ENCODE data around the gene RBM38. TPM values are rescaled to one million over a fixed set of nuclear protein-coding genes. Genes with fewer than 3 reads are reported as not detected.
"Not testable (repeated sequence)": the region's sequence is repeated elsewhere in the genome, so short reads cannot be mapped to it uniquely, and the experiment has no call there.

The RBM38 gene
- total RNA-seq, 4 donors from 2014 or later = 9.1 to 21.0 (median 13.3) TPM

DNA sequence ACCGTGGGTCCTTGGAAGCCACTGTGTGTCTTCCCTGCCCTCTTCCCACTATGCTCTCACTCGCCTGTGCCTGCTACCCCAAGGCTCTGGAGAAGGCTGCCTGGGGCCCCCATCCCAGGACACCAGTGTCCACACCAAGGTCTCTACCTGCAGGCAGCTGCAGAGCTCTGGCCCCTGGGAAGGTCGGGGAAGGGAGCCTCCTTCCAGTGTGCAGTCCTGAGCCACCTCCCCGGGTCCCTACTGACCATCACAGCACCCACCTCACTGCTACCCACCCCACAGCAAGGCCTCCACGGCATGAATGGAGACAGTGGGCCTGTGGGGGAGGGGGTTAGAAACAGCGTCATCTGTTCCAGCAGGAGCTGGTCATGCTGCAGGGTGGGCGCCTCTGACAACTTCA, 35.6 kb downstream of the RBM38 start:
- H3K9me3 ChIP-seq = no peaks in the 10 kb centered on the region
- H3K27ac ChIP-seq = no peak overlapping the region
- intact Hi-C loops (cut with DNase I) = loop anchor here (10.0 kb wide), 1 partner anchor 1388 kb away; no protein-coding TSS in a partner anchor
- H3K4me1 ChIP-seq = no peaks in the 10 kb centered on the region
- 60% methylated on average over 1 of the region's 7 CpGs for WGBS, 2 donors
- no peaks in the 10 kb centered on the region for H3K36me3 ChIP-seq
- DNase-seq = no peak
- H3K4me3 ChIP-seq = no peak overlapping the region
- H3K27me3 ChIP-seq = peaks cover 0 to 3% (median 0%) of the 10 kb centered on the region in 4 donors
- TF ChIP-seq POLR2A (IDR thresholded peaks at IDR 0.05) = no peak
- TF ChIP-seq, protein P1, sequence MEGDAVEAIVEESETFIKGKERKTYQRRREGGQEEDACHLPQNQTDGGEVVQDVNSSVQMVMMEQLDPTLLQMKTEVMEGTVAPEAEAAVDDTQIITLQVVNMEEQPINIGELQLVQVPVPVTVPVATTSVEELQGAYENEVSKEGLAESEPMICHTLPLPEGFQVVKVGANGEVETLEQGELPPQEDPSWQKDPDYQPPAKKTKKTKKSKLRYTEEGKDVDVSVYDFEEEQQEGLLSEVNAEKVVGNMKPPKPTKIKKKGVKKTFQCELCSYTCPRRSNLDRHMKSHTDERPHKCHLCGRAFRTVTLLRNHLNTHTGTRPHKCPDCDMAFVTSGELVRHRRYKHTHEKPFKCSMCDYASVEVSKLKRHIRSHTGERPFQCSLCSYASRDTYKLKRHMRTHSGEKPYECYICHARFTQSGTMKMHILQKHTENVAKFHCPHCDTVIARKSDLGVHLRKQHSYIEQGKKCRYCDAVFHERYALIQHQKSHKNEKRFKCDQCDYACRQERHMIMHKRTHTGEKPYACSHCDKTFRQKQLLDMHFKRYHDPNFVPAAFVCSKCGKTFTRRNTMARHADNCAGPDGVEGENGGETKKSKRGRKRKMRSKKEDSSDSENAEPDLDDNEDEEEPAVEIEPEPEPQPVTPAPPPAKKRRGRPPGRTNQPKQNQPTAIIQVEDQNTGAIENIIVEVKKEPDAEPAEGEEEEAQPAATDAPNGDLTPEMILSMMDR (IDR thresholded peaks at IDR 0.05) = no peak

DNA sequence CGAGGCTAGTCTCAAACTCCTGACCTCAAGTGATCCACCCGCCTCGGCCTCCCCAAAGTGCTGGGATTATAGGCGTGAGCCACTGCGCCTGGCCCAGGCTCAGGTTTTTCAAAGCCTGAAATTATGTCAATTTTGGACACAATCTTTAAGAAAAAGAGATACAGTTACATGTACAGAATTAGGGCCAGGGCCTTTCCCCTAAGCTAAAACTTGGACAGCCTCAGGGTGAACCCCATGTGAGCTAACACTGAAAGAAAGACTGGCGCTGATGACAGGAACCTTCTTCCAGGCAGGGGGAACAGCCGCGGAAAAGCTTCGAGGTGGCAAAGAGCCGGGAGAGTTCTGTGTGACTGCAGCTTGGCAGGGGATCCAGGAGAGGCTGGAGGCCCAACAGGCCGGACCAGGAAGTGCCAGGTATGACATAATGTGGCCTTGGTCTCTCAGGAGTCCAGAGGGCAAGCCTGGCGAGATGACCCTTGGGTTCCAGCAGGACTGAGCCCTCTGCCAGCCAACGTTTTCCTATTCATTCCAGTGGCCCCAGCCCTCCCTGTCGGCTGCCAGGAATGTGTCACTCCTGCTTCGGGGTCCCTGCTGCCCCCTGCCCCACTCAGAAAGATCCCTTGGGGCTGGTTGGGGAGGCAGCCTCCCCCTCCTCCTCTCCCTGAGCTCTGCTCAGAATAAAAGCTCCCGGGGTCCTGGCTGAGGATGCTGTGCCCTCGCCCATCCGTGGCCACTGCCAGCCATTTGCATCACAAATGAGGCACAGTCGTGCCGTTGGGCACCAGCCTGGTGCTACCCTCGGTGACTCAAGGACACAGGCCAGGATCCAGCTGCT, 37.3 kb downstream of the RBM38 start:
- Histone ChIP-seq H3K9me3 (no peaks in the 10 kb centered on the region), H3K4me1 (peaks cover 0 to 17% (median 9%) of the 10 kb centered on the region in 3 donors), H3K27ac (no peak overlapping the region), H3K4me3 (no peak overlapping the region), H3K27me3 (no peaks in the 10 kb centered on the region), H3K36me3 (no peaks in the 10 kb centered on the region)
- 60 to 66% methylated on average over 8 to 17 of the region's 21 CpGs for WGBS, 2 donors
- intact Hi-C loops (cut with DNase I) = loop anchor here (10.0 kb wide), 1 partner anchor 1386 kb away; no protein-coding TSS in a partner anchor
- DNase-seq = no peak
- no peak for TF ChIP-seq POLR2A (IDR thresholded peaks at IDR 0.05)
- TF ChIP-seq, protein P1 (IDR thresholded peaks at IDR 0.05) = no peak

DNA sequence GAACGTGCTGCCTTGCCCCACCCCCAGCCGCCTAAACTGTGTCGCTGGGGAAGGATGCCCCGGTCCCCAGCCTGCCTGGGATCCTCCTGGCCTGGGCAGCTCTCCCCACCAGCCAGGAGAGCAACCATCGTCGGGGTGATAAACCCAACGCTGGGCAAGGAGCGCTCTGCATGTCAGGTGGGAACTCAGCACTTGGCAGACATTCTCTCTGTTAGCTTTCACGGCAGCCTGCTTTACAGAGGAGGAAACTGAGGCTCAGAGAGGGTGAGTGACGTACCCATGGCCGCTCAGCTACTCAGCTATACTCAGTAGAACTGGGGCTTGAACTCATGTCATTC, 37.9 kb downstream of the RBM38 start:
- intact Hi-C loops (cut with DNase I) = loop anchor here (10.0 kb wide), 1 partner anchor 1386 kb away; no protein-coding TSS in a partner anchor
- WGBS, 2 donors = 83 to 89% methylated on average over 5 to 7 of the region's 11 CpGs

DNA sequence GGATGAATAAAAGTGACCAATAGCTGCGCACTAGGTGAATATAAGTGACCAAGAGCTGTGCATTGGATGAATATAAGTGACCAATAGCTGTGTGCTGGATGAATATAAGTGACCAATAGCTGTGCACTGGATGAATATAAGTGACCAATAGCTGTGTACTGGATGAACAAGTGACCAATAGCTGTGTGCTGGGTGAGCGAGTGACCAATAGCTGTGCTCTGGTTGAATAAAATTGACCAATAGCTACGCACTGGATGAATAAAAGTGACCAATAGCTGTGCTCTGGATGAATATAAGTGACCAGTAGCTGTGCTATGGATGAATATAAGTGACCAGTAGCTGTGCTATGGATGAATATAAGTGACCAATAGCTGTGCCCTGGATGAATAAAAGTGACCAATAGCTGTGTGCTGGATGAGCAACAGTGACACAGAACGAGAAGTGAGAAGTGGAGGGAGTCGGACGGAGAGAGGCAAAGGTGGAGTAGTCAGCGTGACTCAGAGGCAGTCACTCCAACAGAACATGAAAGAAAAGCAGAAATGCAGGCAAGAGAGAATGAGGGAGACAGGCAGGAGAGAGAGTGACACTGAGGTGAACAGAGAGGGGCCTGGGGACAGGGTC, 38.5 kb downstream of the RBM38 start:
- TF ChIP-seq, protein P1 (IDR thresholded peaks at IDR 0.05) = no peak
- TF ChIP-seq POLR2A (IDR thresholded peaks at IDR 0.05) = no peak
- no peak for DNase-seq
- Histone ChIP-seq H3K27me3 (no peaks in the 10 kb centered on the region), H3K36me3 (no peaks in the 10 kb centered on the region), H3K27ac (no peak overlapping the region), H3K4me1 (peaks cover 0 to 26% (median 13%) of the 10 kb centered on the region in 3 donors), H3K4me3 (no peak overlapping the region), H3K9me3 (no peaks in the 10 kb centered on the region)
- intact Hi-C loops (cut with DNase I) = loop anchor here (10.0 kb wide), 1 partner anchor 1385 kb away; no protein-coding TSS in a partner anchor
- WGBS, 2 donors = 56 to 61% methylated on average over 7 of the region's 7 CpGs

More for the DNA sequence above, 37.9 kb downstream of the RBM38 start:
- Histone ChIP-seq H3K4me3 (no peak overlapping the region), H3K36me3 (no peaks in the 10 kb centered on the region), H3K27me3 (no peaks in the 10 kb centered on the region), H3K27ac (no peak overlapping the region), H3K9me3 (no peaks in the 10 kb centered on the region), H3K4me1 (peaks cover 0 to 23% (median 13%) of the 10 kb centered on the region in 3 donors)
- no peak for DNase-seq
- TF ChIP-seq, protein P1 (IDR thresholded peaks at IDR 0.05) = no peak
- no peak for TF ChIP-seq POLR2A (IDR thresholded peaks at IDR 0.05)

DNA sequence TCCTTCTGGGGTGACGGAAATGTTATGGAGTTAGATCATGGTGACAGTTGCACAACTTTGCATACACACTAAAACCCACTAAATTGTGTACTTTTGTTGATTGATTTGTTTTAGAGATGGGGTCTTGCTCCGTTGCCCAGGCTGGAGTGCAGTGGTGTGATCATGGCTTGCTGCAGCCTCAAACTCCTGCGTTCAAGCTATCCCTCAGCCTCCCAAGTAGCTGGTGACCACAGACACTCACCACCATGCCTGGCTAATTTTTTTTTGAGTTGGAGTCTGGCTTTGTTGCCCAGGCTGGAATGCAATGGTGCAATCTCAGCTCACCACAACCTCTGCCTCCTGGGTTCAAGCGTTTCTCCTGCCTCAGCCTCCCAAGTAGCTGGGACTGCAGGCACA, 39.0 kb downstream of the RBM38 start:
- DNase-seq; H3K4me3 ChIP-seq; H3K9me3 ChIP-seq; H3K36me3 ChIP-seq; H3K27me3 ChIP-seq; H3K27ac ChIP-seq; intact Hi-C loops (cut with DNase I): not testable (repeated sequence)
- peaks cover 0 to 31% (median 17%) of the 10 kb centered on the region in 3 donors for H3K4me1 ChIP-seq
- 81 to 90% methylated on average over 3 to 4 of the region's 4 CpGs for WGBS, 2 donors

Measured in esophagus squamous epithelium (tissue), 5 donors.